ENCODE data around the gene ABHD17C. TPM values are rescaled to one million over a fixed set of nuclear protein-coding genes. Genes with fewer than 3 reads are reported as not detected.

Gene ABHD17C
- total and polyA plus RNA-seq, 3 donors from 2014 or later: 8.0 to 16.3 (median 10.0) TPM

GRCh38 chr15:80736560-80736959 lies 41.5 kb downstream of the ABHD17C start:
- 49 to 67% methylated on average over 4 of the region's 4 CpGs for WGBS, 2 donors
- Histone ChIP-seq H3K4me3 (no peak overlapping the region), H3K27ac (no peak overlapping the region), H3K9me3 (no peaks in the 10 kb centered on the region), H3K36me3 (ENCODE audit: low read depth, missing control alignments) (no peaks in the 10 kb centered on the region), H3K27me3 (no peaks in the 10 kb centered on the region), H3K4me1 (no peaks in the 10 kb centered on the region)
- intact Hi-C loops (cut with DNase I; ENCODE audit: low total_unique reads): no loop called here
- TF ChIP-seq, protein P1, sequence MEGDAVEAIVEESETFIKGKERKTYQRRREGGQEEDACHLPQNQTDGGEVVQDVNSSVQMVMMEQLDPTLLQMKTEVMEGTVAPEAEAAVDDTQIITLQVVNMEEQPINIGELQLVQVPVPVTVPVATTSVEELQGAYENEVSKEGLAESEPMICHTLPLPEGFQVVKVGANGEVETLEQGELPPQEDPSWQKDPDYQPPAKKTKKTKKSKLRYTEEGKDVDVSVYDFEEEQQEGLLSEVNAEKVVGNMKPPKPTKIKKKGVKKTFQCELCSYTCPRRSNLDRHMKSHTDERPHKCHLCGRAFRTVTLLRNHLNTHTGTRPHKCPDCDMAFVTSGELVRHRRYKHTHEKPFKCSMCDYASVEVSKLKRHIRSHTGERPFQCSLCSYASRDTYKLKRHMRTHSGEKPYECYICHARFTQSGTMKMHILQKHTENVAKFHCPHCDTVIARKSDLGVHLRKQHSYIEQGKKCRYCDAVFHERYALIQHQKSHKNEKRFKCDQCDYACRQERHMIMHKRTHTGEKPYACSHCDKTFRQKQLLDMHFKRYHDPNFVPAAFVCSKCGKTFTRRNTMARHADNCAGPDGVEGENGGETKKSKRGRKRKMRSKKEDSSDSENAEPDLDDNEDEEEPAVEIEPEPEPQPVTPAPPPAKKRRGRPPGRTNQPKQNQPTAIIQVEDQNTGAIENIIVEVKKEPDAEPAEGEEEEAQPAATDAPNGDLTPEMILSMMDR (IDR thresholded peaks at IDR 0.05): no peak
- TF ChIP-seq POLR2A (IDR thresholded peaks at IDR 0.05): no peak
- no peak for DNase-seq

- Histone ChIP-seq H3K27ac (no peak overlapping the region), H3K36me3 (ENCODE audit: low read depth, missing control alignments) (no peaks in the 10 kb centered on the region), H3K4me3 (no peak overlapping the region), H3K27me3 (no peaks in the 10 kb centered on the region), H3K9me3 (no peaks in the 10 kb centered on the region), H3K4me1 (no peaks in the 10 kb centered on the region)
- TF ChIP-seq POLR2A (IDR thresholded peaks at IDR 0.05): no peak
- TF ChIP-seq, protein P1 (IDR thresholded peaks at IDR 0.05): no peak
- no peak for DNase-seq
- 94 to 96% methylated on average over 3 of the region's 3 CpGs for whole genome bisulfite sequencing, 2 donors
- intact Hi-C loops (cut with DNase I; ENCODE audit: low total_unique reads): no loop called here
Observed at GRCh38 chr15:80739919-80740318, 44.8 kb downstream of the ABHD17C start.

- no peak for DNase-seq
- Histone ChIP-seq H3K9me3 (no peaks in the 10 kb centered on the region), H3K36me3 (ENCODE audit: low read depth, missing control alignments) (no peaks in the 10 kb centered on the region), H3K4me1 (no peaks in the 10 kb centered on the region), H3K27me3 (no peaks in the 10 kb centered on the region), H3K27ac (no peak overlapping the region), H3K4me3 (no peak overlapping the region)
- TF ChIP-seq, protein P1 (IDR thresholded peaks at IDR 0.05): no peak
- TF ChIP-seq POLR2A (IDR thresholded peaks at IDR 0.05): no peak
- intact Hi-C loops (cut with DNase I; ENCODE audit: low total_unique reads): no loop called here
- WGBS, 2 donors: 94 to 97% methylated on average over 4 of the region's 4 CpGs
Observed at GRCh38 chr15:80742081-80742480, 47.0 kb downstream of the ABHD17C start.

DNA sequence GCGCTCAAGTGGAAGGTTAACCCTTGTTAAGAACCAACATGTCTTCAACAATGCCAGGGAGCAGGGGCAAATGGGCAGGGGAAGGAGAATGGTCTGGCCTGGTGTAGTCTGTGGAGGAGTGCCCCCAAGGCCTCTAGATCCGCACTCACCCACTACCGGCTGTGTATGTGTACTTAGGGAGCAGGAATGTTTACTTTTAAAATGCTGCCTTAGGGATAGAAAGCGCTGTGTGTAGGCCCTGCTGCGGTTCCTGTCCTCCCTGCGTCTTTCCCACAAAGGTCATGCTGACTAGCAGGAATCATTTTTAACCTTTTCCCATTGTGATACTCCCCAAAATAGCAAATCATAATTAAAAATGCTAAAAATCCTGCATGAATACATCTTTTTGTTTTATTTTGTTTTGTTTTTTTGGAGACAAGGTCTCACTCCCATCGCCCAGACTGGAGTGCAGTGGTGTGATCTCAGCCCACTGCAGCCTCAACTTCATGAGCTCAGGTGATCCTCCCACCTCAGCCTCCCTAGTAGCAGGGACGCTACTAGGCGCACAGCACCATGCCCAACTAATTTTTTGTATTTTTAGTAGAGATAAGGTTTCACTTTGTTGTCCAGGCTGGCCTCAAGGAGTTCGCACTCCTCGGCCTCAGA lies 48.2 kb downstream of the ABHD17C start:
- H3K27ac ChIP-seq: no peak overlapping the region
- H3K4me3 ChIP-seq: no peak overlapping the region
- TF ChIP-seq POLR2A (IDR thresholded peaks at IDR 0.05): no peak
- TF ChIP-seq, protein P1 (IDR thresholded peaks at IDR 0.05): no peak
- WGBS, 2 donors: 90 to 93% methylated on average over 11 of the region's 11 CpGs
- no peaks in the 10 kb centered on the region for H3K9me3 ChIP-seq
- H3K27me3 ChIP-seq: no peaks in the 10 kb centered on the region
- intact Hi-C loops (cut with DNase I; ENCODE audit: low total_unique reads): no loop called here
- no peak for DNase-seq
- H3K36me3 ChIP-seq (ENCODE audit: low read depth, missing control alignments): no peaks in the 10 kb centered on the region
- H3K4me1 ChIP-seq: no peaks in the 10 kb centered on the region

GRCh38 chr15:80744415-80744814 lies 49.3 kb downstream of the ABHD17C start:
- Histone ChIP-seq H3K27ac (no peak overlapping the region), H3K27me3 (no peaks in the 10 kb centered on the region), H3K4me3 (no peak overlapping the region), H3K9me3 (no peaks in the 10 kb centered on the region), H3K4me1 (no peaks in the 10 kb centered on the region), H3K36me3 (ENCODE audit: low read depth, missing control alignments) (no peaks in the 10 kb centered on the region)
- TF ChIP-seq, protein P1 (IDR thresholded peaks at IDR 0.05): no peak
- no peak for TF ChIP-seq POLR2A (IDR thresholded peaks at IDR 0.05)
- no peak for DNase-seq
- intact Hi-C loops (cut with DNase I; ENCODE audit: low total_unique reads): no loop called here
- WGBS, 2 donors: 91 to 92% methylated on average over 6 of the region's 6 CpGs

All from testis (tissue), 3 donors.